ENCODE data around the gene TTC6. TPM values are rescaled to one million over a fixed set of nuclear protein-coding genes. Genes with fewer than 3 reads are reported as not detected.
"Not testable (repeated sequence)": the region's sequence is repeated elsewhere in the genome, so short reads cannot be mapped to it uniquely, and the experiment has no call there.

Gene TTC6, protein sequence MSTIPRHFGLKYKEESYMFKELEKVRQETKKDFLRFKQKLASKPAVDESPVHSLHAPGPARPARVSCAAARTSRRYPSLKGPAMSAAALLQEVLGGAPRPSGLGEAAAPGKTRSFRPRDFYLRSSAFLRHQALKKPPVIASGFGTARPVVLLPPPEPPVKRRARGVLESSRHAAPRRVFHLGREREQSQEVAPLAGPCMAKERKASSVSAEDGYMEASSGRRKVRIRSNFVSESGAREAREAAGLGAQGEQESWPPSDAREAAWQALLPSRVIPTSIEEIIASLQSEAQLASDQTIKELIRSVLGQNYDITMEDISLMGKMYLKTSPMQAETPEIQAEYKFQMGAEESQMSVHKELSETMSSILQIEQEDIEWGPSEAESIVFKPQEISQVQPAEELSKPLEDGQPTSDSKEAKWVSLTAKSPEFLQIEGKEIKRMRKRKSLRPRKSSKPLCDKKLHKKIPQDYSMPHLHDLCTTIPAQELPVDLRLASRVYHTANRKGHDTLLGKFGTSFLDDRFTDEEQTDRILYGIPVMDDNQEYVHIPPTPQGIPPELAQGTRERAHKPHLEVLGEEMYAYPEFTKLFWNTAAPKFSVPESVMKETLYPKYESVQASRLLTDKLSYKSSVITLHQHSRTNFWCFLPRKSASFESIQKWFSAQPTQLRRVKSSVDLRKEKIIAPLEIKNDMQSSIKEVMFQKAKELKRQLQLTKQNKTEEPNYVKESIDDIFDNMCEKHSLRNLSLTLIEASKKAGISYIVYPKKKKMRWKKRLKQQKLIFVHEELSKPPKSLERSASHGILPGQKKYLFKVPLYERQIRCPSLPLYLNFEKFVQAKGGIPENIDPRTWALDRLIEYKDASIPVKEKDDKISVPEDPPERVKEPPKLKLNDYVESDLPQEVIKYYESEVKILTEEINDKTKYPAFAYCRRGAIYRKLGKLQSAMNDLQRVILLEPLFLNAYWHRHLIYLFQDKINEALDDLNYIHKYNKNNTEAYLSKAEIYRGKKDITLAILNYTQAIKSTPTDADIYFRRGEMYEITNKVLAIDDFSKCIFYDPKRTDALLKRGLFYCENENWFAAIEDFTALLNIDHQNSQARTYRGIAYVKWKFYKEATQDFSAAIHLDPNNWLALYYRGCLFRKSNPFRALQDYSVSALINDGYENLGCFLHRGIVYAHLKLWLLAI (N-terminal part only)
- total RNA-seq (2014; rRNA removed; shearing (Covaris generic)) = 0.14 and 1.5 TPM in 2 replicates

DNA sequence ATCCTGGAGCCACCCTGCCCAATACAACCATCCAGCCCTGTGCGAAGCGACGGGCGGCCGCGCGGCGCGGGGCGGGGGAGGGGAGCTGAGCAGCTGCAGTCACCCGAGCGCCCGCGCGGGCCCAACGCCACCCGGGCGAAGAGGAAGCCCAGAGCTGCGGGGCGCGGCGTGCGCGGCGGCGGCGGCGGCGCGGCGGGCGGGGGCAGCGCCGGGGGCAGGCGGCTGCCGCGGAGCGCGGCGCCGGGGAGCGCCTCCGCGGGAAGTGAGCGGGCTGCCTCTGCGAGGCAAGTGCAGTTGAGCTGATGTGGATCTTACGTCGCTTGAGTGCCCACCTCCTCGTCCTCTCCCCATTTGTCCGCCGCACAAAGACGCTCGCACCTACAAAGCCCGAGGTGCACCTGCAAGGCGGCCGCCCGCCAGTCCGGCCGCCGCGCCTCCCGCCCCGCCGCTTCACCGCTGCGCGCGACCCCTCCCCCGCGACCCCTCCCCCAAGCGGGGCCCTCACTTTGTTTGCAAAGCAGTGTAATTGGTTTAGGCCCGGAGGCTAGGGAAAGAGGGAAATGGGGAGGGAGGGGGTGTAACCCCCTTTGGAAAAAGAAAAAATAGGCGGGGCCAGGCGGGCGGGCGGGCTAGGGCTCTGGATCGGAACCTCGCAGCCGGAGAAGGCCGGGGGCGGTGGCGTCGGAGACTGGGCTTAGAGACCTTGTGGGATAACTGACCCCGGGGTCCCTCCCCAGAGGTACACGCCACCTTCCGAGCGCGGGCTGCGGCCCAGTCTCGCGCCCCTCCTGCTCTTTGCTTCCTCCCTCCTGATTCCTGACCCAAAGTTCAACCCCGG, at the start of gene TTC6, which contains the start of gene FOXA1:
TSS of gene TTC6 (plus strand) at position 659 of the 838 bp plus-strand sequence. CDS start 26,436 bp downstream, outside the sequence.
TSS of gene FOXA1 (minus strand) at position 279 of the 838 bp plus-strand sequence. CDS start at position 2, 277 bp downstream.
- no peak for DNase-seq (ENCODE audit: low spot score)

DNA sequence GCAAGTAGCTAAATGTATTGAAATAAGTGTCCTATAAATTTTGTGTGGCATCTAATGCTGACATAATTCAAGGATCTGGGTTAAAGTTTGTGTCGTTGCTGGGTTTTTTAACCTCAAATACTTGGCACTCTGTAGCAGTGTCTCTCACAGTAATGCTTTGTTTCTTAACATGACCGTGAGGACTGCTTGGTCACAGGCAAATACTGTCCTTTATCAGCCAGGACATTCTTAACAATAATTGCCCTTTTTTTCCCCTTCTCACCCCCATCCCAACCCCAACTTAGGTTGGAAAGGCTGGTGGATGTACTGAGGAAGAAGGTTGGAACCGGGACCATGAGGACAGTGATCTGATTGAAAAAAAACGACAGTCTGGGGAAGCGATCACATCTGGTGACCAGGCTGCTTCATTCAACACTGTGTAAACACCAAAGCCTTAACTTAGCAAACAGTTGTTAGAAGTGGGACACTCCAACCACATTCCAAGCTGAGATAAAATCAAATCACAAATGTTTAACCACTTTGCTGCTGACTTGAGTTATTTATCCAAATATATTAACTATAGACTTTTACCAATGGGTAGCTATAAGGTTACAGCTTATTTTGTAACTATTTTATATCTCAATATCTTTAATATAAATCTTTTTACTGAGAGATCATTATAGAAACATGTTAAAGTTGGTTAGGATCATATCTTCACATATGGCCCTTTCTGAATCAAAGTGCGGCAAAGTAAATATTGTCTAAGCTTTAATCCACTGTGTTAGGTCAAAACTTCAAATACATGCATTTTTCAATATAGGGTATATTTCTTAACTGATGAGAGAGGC, 48.6 kb upstream of the TTC6 start:
- no peak for DNase-seq (ENCODE audit: low spot score)

DNA sequence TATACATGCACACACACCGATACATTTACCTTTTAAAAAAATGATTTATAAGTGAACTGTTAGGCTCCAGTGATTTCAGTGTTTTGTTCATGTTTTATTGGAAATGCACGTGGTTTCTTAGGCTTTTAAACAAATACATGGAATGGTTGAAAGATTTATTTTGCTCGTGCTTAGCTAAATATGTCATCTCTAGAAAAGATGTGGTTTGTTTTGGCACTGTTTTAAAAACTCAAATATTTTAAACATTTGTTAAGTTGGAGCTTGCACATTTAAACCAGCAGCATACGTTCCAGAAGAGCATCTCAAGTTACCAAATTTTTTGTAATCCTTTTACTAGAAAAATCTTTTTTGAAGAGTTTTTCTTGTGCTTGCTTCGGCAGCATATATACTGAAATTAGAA, 44.9 kb upstream of the TTC6 start:
- DNase-seq (ENCODE audit: low spot score) = peak; percentile 0

DNA sequence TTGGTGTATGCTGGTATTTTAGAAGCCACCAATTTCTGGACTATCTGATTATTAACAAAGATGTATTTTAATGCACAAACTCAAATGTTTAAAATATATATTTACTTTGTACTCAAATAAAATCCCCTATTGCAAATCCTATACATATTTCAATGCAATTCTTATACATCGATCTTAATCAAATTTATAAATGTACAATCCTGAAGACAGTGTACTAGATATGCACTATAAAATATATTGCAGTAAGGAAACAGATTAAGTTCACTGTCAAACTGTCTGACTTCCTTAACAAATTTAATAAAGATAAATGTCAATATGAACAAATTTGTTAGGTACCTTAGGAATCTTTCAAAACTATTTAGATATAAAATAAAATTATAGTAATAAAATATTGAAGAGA, 44.3 kb upstream of the TTC6 start:
- DNase-seq (ENCODE audit: low spot score) = no peak

DNA sequence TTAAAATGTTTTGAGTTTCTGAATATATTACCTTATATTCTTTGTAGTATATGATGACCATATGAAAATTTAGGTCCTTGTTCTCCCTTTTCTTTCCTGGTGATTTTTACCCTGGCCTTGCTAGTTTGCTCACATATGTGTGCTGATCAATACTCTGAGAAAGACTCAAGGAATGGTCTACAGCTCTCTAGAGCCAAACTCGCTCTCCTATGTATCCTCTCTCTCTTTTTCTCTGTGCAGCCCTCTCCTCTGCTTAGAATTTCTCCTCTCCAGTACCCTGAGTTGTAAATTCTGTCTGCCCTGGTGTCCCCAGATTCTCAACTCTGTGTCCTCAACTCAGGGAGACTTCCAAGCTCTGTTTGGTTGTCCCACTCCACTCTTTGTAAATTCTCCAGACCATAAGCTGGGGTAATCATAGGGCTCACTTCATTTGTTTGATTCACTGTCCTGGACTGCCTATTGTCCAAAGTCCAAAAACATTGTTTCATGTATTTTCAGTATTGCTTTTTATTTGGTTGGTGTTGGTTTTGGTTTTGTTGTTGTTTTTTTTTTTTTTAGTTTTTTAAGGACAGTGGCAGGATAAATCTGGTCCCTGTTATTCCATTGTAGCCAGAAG, 41.4 kb upstream of the TTC6 start:
- DNase-seq (ENCODE audit: low spot score) = no peak

DNA sequence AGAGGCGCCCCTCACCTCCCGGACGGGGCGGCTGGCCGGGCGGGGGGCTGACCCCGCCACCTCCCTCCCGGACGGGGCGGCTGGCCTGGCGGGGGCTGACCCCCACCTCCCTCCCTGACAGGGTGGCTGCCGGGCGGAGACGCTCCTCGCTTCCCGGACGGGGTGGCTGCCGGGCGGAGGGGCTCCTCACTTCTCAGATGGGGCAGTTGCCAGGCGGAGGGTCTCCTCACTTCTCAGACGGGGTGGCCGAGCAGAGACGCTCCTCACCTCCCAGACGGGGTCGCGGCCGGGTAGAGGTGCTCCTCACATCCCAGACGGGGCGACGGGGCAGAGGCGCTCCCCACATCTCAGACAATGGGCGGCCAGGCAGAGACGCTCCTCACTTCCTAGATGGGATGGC, 39.8 kb upstream of the TTC6 start:
- DNase-seq (ENCODE audit: low spot score) = not testable (repeated sequence)

DNA sequence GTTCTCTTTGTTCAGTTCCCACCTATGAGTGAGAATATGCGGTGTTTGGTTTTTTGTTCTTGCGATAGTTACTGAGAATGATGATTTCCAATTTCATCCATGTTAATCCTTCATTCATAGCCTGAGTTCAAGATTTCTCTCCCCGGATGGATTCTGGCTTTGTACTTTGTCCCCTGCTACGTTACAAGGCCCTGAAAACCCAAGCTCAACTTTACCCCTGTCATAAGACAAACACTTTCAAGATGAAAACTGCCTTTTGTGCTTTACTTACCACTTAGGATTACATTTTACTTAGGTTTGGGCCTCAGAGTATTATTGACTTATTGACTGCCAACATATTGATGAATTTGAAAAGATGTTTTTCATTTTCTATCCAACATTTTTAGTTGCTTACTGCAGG, 36.7 kb upstream of the TTC6 start:
- no peak for DNase-seq (ENCODE audit: low spot score)

DNA sequence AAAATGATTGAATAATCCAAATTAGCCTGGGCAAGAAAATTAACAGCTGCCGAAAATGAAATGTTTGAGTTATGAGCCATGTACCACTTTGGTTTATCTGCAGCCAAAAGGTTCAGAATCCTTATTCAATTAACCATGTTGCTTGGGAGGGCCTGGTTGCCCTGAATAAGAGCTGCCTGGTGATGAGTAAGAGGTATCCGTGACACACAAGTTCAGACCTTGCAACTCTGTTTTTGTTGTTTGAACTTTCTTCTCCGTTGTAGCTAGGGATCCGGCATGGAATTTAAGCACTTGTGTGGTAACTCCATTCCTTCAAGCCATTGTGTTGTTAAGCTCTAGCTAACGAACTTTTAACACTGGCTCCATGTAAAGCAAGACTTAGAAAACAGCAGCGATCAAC, 36.0 kb upstream of the TTC6 start:
- DNase-seq (ENCODE audit: low spot score) = no peak

DNA sequence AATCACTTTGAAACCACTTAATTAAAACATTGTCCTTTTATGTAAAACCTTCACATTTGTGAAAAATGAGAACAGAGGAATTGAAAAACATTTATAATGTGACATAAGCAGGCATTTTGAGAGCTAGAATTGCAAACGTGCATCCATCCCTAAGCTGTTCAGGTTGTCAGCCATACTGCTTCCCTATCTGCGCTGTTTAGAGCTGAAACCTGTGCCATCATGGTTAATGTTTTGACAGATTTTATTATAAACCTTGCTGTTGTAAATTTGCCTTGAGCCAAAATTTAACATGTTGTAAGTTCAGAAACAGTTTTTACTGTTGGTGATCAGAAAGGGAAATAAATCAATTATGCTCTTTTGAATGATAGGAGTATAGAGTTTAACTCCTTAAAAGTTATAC, 32.2 kb upstream of the TTC6 start:
- no peak for DNase-seq (ENCODE audit: low spot score)

DNA sequence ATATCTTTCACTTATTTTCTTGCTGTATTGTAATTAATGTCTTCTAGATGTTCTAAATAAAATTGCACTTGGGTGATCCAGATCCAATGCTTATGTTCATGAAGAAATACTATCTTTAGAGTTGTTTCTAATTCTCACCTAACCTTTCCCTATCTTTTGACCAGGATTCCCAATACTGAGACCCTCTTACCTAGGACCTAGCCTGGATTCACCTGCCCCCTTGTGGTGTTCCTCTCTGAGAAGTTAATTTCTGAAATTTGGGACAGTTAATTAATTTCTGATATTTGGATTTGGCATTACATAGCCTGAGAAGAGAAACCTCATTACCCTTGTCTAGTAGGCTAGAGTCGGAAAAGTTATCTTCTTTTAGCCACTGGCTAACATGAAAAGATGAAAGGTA, 29.9 kb upstream of the TTC6 start:
- DNase-seq (ENCODE audit: low spot score) = no peak

DNA sequence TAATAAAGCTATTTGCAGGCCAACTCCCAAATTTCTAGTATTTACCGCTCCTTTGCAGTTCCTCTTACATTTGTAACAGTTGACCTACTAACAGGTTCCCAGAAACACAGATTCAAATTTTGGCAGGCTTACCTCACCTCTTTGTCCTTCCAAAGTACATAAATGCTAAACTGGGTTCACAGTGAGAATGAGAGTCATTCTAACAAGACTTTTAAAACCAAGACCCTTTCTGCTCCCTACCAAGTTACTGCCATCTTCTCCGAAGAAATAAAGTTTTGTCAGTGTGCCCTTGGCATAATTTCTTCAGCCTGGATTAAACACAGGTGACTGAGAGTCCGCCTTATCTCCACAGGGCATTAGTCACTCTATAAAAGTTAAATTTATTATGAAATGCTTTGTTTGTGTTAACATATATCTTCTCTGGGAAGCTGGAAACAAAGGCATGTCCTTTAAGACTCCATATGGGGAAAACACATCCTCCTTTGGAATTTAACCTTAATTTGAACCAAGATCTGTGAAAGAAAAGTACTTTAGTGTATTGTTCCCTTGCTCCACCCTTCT, 28.5 kb upstream of the TTC6 start:
- DNase-seq (ENCODE audit: low spot score) = peak; percentile 66

DNA sequence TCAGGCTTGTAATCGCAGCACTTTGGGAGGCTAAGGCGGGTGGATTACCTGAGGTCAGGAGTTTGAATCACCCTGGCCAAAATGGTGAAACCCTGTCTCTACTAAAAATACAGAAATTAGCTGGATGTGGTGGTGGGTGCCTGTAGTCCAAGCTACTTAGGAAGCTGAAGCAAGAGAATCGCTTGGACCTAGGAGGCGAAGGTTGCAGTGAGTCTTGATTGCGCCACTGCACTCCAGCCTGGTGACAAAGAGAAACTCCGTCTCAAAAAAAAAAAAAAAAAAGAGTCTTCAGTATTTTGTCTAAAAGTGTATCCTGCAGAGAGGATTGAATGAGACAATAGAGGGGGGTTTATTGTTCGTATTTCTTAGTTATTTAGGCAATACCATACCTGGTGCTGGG, 25.7 kb upstream of the TTC6 start:
- DNase-seq (ENCODE audit: low spot score) = no peak

DNA sequence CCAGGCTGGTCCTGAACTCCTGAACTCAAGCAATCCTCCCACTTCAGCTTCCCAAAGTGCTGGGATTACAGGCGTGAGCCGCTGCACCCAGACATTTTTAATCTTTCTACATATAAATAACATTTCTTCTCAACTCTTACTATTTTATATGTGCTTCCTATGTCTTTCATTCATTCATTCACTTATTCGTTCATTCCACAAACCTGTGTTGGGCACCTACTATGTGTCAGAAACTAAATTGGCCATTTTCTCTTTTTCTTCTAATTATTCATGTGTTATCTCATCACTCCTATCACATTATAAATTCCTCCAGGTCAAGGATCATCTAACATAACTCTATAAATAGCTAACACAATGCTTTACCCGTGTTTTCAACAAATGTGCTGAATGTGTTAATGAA, 24.0 kb upstream of the TTC6 start:
- no peak for DNase-seq (ENCODE audit: low spot score)

DNA sequence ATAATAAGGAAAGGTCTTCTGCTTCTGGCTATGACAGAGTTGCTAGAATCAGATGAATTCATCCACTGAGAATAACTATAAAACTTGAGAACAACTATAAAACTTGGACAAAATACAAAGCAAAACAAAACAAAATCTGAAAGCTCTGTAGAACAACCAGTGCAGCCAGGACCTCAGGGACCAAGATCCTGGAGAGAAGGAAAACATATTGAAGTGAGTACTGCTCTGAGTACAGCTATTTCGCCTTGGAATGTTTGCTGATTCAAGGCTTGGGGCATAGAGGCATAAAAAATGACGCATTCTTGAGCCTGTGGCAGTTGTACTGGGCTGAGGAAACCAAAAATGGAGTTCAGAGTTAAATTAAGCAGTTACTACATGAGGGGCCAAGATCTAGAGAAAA, 22.1 kb upstream of the TTC6 start:
- no peak for DNase-seq (ENCODE audit: low spot score)

DNA sequence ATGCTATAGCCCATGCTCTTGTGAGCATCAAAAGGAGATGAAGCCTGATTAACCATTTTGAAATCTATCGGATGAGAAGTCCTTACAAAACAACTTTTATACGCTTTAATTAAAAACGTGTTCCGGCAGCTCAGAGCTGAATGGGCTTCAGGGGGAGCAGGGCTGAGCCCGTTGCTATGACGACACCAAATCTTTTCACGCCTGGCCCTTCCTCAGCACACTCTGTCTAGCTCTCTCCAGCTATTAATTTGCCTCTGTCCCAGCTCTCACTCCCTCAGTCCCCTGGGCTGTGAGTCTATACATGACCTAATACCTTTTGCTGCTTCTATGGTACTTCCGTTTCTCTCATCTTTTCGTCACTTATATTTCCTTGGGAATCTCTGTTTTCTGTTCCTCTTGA, 16.2 kb upstream of the TTC6 start:
- DNase-seq (ENCODE audit: low spot score) = no peak

DNA sequence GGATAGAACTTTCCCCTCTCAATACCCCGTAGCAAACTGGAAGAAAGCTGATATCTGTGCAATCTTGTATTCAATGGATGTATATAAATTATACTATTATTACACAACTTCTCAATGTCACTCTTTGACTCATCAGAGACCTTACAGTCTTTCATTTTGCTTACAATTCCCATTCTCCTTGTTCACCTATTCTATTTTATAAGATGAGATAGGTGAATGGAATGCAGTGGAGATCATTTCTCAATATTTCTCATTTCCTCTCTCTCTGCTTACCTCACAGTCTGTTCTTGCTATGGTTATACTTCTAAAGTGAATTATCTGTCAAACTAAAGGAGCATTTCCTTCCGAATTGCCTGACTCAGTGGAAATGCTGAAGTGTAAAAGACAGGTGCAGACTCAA, 15.3 kb upstream of the TTC6 start:
- DNase-seq (ENCODE audit: low spot score) = peak; percentile 20

DNA sequence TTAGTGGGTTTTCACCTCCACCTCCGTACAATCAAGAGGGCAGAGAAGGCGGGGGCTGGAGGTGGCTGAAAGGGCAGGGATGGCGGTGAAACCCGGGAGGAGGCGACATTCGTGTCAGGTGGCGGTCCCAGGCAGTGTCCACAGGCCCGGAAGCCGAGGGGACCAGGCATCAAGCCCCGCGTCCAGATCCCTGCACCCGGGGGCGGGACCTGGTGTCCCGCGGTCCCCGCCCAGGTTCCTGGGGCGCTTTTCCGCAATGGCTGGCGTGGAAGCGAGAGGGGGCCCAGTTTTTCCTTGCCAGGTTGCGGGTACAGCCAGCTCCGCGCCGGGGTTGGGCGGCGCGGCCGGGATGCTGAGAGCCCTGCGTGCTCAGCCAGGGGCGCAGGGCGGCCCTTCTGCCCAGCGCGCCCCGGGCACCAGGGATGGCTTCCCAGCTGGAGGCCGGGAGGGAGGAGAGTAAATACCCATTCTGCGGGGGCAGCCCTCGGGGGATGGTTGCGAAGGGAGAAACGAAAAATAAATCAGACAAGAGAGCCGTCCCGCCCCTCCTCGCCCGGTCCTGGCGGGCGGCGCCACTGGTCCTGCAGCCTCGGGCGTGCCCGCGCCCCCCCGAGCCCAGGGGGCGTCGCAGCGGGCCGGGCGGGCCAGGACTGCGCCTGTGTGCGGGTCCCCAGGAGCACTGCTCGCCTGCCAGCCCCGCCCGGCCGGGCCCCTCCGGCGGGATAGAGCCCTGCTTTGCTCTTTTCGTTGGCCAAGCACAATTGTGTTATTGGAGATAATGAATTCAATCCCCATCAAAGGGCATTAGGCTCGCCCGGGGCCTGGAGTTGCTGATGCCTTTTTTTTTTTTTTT, 11.8 kb upstream of the TTC6 start:
- DNase-seq (ENCODE audit: low spot score) = no peak
